ENCODE results near the gene LIFR. TPM values are rescaled to one million over a fixed set of nuclear protein-coding genes. Genes with fewer than 3 reads are reported as not detected.

The LIFR gene
- polyA plus RNA-seq, 4 donors = 72.3 to 87.7 (median 81.4) TPM

- DNase-seq (ENCODE audit: low read depth in 4 of 4, low spot score in 3 of 4) = no peak
Observed at GRCh38 chr5:38553001-38553521, 3.4 kb downstream of the LIFR start.

- no peak for DNase-seq (ENCODE audit: low read depth in 4 of 4, low spot score in 3 of 4)
Observed at GRCh38 chr5:38551030-38552017, 5.1 kb downstream of the LIFR start.

GRCh38 chr5:38548064-38548759, 8.2 kb downstream of the LIFR start:
- DNase-seq (ENCODE audit: low read depth in 4 of 4, low spot score in 3 of 4) = no peak

DNA sequence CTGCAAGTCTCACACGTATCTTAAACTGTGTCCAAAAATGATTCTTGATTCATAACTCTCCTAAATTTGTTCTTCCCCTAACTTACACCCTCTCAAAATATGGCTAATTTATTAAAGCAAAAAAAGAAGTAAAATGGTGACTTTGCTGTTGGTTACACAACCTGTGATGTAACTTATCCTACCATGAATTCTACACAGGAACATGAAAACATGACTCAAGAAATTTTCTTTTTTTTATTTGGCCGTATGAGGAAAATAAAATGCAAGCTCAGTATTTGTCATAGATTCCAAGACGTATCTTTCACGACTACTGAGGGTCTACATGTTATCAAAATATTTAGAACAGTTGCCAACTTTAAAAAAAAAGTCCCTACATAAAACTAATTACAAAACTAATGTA, 9.2 kb downstream of the LIFR start:
- no peak for DNase-seq (ENCODE audit: low read depth in 4 of 4, low spot score in 3 of 4)

DNA sequence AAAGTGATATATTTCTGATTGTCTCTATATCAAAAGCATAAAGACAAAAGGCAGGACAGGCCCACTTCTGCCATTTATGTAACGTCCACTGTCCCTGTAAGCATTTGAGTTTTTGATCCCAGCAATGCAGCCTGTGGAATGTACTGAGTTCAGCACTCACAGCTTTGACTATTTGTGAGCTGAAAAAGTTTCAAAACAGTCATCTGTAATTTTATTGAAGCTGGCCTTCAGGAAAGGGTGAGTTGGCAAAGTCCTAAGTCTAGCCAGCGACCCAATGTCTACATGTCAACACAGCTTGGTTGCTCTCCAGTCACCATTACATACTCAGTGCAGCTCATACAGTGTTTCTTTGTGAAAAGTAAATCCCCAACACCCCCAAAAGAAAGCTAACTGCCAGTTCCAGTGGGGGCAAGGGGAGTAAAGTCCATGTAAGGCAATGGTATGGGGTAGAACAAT, 9.7 kb downstream of the LIFR start:
- no peak for DNase-seq (ENCODE audit: low read depth in 4 of 4, low spot score in 3 of 4)

GRCh38 chr5:38543886-38544285, 12.6 kb downstream of the LIFR start:
- no peak for DNase-seq (ENCODE audit: low read depth in 4 of 4, low spot score in 3 of 4)

GRCh38 chr5:38543074-38543473, 13.4 kb downstream of the LIFR start:
- no peak for DNase-seq (ENCODE audit: low read depth in 4 of 4, low spot score in 3 of 4)

DNA sequence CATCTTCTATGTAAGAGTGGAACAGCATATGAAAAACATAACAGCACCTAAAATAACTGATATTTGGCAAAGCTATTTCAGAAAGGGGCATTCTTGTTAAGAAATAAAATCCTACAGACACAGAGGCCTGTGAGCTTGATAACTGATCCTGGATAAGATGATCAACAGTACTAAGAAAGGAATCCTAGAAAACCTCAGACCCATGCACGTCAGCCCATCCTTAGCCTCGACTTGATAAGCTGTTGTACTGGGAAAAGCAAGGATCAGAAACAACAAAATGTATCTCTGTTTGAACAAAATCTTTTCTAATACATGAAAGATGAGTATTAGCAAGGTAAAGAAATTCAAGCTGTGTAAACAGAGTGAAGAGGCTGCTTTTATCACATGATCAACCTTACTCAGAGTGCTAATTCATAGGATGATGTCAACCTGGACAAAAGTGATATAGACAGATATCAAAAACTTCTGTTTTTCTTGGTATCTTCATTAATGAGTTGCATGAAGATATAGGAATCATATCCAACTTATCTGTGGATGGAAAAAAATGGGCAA, 15.2 kb downstream of the LIFR start:
- DNase-seq (ENCODE audit: low read depth in 4 of 4, low spot score in 3 of 4) = no peak

- no peak for DNase-seq (ENCODE audit: low read depth in 4 of 4, low spot score in 3 of 4)
Observed at GRCh38 chr5:38540314-38540713, 16.1 kb downstream of the LIFR start.

DNA sequence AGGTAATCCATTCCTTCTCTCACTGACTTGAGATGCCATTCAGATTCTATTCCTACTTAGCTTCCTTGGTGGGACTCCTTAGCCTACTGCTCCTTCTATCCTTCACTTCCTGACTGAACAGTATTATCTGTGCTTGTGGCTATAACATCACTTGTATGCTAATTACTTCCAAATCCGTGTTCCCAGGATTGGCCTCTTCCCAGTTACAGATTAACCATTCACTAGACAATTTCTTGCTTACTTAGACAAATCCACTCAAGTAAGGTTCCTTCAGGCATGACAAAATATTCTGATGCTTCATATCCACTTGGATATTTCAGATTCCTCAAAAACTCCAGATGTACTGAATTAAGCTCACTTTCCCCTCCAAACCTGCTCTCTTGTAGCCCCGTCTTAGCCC, 18.3 kb downstream of the LIFR start:
- no peak for DNase-seq (ENCODE audit: low read depth in 4 of 4, low spot score in 3 of 4)

- no peak for DNase-seq (ENCODE audit: low read depth in 4 of 4, low spot score in 3 of 4)
Observed at GRCh38 chr5:38537505-38537904, 18.9 kb downstream of the LIFR start.

DNA sequence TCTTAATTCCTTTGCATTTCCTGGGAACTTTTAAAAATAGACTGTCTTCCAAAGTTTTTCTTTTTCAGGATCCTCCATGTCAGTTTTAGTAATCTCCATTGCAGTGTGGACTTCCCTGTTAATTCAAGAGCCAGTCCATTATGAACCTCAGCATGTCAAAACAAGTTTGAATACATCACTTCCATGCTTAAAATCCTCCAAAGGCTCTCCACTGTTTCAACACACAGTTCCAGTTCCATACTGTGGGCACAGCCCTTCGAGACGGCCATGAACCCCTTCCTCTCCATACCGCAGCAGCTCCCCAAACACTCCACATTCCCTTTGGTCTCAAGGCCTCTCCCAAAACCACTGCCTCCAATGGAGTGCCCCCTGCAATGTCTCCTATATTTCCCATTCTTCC, 19.5 kb downstream of the LIFR start:
- no peak for DNase-seq (ENCODE audit: low read depth in 4 of 4, low spot score in 3 of 4)

DNA sequence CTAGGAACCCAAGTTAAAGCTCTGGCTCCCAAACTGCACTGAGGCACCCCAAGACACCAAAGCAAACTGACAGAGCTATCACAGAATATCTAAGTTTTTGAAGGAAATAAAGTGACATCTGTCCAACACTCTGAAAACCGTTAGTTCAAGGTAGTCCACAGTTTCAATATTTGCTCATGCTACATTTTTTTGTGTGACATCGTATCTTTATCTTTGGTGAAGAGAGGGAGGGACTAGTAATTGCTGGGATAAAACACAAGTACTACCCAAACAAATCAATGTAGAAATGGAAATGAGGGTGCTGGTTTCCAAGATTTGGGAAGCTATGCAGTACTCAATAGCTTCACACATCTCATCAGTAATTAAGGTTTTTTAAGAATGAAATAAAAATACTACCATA, 20.6 kb downstream of the LIFR start:
- no peak for DNase-seq (ENCODE audit: low read depth in 4 of 4, low spot score in 3 of 4)

- no peak for DNase-seq (ENCODE audit: low read depth in 4 of 4, low spot score in 3 of 4)
Observed at GRCh38 chr5:38535248-38535750, 21.1 kb downstream of the LIFR start.

DNA sequence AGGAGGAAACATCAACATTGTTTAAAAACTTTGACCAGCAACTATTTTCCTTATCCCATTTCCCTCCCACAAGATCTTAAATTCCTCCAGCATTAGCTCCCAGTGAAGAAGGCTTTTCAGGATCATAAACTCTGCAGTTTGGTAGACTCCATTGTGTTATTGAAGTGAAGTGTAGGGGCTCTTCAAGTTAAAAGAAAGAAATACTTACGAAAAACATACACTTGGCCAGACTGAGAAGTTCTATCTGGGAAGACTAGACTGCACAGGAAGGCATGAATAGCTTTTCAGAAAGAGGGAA, 22.3 kb downstream of the LIFR start:
- no peak for DNase-seq (ENCODE audit: low read depth in 4 of 4, low spot score in 3 of 4)

GRCh38 chr5:38533286-38534155, 22.9 kb downstream of the LIFR start:
- DNase-seq (ENCODE audit: low read depth in 4 of 4, low spot score in 3 of 4) = no peak

- no peak for DNase-seq (ENCODE audit: low read depth in 4 of 4, low spot score in 3 of 4)
Observed at GRCh38 chr5:38532165-38532669, 24.2 kb downstream of the LIFR start.

DNA sequence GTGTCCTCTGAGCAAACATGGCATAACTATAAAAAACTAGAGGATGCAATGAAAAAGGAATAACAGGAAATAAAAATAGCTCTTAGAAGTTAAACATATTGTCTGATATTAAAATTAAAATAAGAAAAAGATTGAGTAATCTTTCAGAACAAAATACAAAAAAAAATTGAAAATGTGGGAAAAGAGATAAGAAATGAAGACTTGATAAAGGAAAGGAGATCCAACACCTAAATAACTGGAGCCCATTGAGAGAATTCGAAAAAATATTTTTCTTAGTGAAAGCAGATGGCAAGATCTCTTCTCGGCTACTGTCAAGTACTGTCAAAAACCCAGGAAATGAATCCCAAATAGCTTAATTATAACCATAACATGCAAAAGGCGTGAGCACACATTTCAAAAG, 24.9 kb downstream of the LIFR start:
- DNase-seq (ENCODE audit: low read depth in 4 of 4, low spot score in 3 of 4) = no peak

- DNase-seq (ENCODE audit: low read depth in 4 of 4, low spot score in 3 of 4) = no peak
Observed at GRCh38 chr5:38529955-38530646, 26.3 kb downstream of the LIFR start.
